ENCODE results near the gene SETD6. TPM values are rescaled to one million over a fixed set of nuclear protein-coding genes. Genes with fewer than 3 reads are reported as not detected.

SETD6 gene
- total and polyA plus RNA-seq, 2 of the 8 experiments (the other 6 are each of a cell fraction or from before 2014, with no cell fraction given): 25.3 to 40.5 TPM

DNA sequence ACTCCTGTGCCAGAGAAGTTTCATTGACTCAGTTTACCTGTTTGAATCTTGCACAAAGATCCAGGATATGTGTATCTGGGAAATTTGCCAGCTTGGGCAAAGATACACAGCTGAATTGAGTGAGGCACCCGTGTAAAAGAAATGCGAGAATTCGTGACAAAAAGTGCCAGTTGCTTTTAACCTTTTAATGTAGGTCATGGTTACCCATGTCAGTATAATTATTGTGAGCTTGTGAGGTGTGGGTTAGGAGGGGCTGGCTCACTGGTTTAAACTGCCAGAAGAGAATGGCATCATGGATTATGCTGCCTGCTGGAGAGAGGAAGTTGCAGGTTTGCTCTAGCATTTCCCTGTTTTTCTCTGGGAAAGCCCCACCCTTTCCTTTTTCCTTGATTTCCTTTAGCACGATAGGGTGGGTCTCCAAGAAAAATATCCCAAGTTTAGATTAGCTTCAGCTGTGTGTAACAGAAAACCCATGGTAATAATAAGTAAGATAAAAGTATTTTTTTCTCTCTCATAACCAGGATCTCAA, 40.2 kb upstream of the SETD6 start:
- Histone ChIP-seq H2BK12ac (ENCODE audit: low read depth, low read length) (no peak overlapping the region), H3K14ac (ENCODE audit: insufficient read length) (no peak overlapping the region), H3K23me2 (ENCODE audit: low read depth, low read length) (no peaks in the 10 kb centered on the region), H2BK5ac (ENCODE audit: low read depth, low read length) (no peak overlapping the region), H3K36me3 (ENCODE audit: control insufficient read depth in 2 of 4, insufficient read depth in 4 of 4, low read length in 3 of 4) (no peaks in the 10 kb centered on the region), H3K4me1 (replicated peaks in 1 of 4; ENCODE audit: control insufficient read depth in 3 of 4, insufficient read depth in 4 of 4, low read length in 3 of 4) (peaks cover 7 to 12% (median 10%) of the 10 kb centered on the region in 4 experiments; a peak in 5 of 7 replicates), H2BK20ac (ENCODE audit: low read length) (no peak overlapping the region), H2BK120ac (replicated peaks; ENCODE audit: low read depth, low read length) (no peak overlapping the region), H3K27ac (ENCODE audit: low read depth, low read length) (no peak overlapping the region), H4K20me1 (replicated peaks in 1 of 2; ENCODE audit: control insufficient read depth in 1 of 2, insufficient read depth in 2 of 2, low read length in 2 of 2) (no peaks in the 10 kb centered on the region), H3K18ac (ENCODE audit: extremely low read depth, low read length) (no peak overlapping the region), H3K4me2 (ENCODE audit: insufficient read depth in 1 of 2, low read depth in 2 of 2, low read length in 2 of 2) (no peak overlapping the region), H3K4ac (replicated peaks; ENCODE audit: insufficient read length, low read depth, low read length) (no peak overlapping the region), H2AFZ (ENCODE audit: low read length) (no peak overlapping the region), H3K9ac (replicated peaks in 1 of 4; ENCODE audit: extremely low read depth in 1 of 4, low read depth in 3 of 4, low read length in 3 of 4) (no peak overlapping the region), H4K91ac (replicated peaks; ENCODE audit: insufficient read length, low read length) (no peak overlapping the region), H3K27me3 (replicated peaks in 1 of 4; ENCODE audit: control insufficient read depth in 3 of 4, extremely low read depth in 1 of 4, insufficient read depth in 3 of 4, low read length in 3 of 4) (no peaks in the 10 kb centered on the region), H3K79me1 (ENCODE audit: low read depth, low read length) (no peaks in the 10 kb centered on the region), H3K4me3 (ENCODE audit: extremely low read depth in 1 of 4, insufficient read depth in 2 of 4, low read depth in 3 of 4, low read length in 4 of 4) (no peak overlapping the region), H3K23ac (ENCODE audit: insufficient read length) (no peak overlapping the region), H2BK15ac (ENCODE audit: low read length) (no peak overlapping the region), H3K56ac (replicated peaks; ENCODE audit: insufficient read length, low read depth, low read length) (no peak overlapping the region), H2AK5ac (ENCODE audit: low read depth, low read length) (no peak overlapping the region), H4K5ac (ENCODE audit: insufficient read length, low read depth, low read length) (no peak overlapping the region), H3K79me2 (ENCODE audit: control insufficient read depth in 1 of 2, insufficient read depth in 2 of 2, low read length in 2 of 2) (no peaks in the 10 kb centered on the region), H3K9me3 (ENCODE audit: insufficient read depth in 2 of 2, low read depth in 1 of 2, low read length in 1 of 2) (no peaks in the 10 kb centered on the region), H4K8ac (ENCODE audit: extremely low read depth, insufficient read depth, low read length) (no peak overlapping the region)
- FAIRE-seq (no peak), DNase-seq (ENCODE audit: low read depth in 1 of 2, low spot score in 2 of 2) (no peak)
- POLR2A ChIA-PET (ENCODE audit: partially characterized antibody): interaction anchor here (0.8 kb wide), 1 partner anchor 24 kb away, joined by 3 read pairs; no protein-coding TSS in a partner anchor
- CTCF ChIA-PET (ENCODE audit: partially characterized antibody): interaction anchor here (0.9 to 1.8 kb wide), 2 partner anchors 14 to 139 kb away, joined by 4 read pairs; no protein-coding TSS in a partner anchor
- no peak for TF ChIP-seq POU5F1 (IDR thresholded peaks at IDR 0.05; ENCODE audit: low read depth, low read length)
- no peak for TF ChIP-seq PHF8 (conservative IDR thresholded peaks at IDR 0.05; ENCODE audit: low read depth, low read length)
- no peak for TF ChIP-seq CEBPB (IDR thresholded peaks at IDR 0.05; ENCODE audit: low read depth, low read length)
- WGBS, 2 experiments (ENCODE audit: extremely low coverage in 1 of 2, insufficient coverage in 1 of 2, insufficient read length in 1 of 2, insufficient replicate concordance in 2 of 2, low coverage in 1 of 2, low lambda C conversion rate in 2 of 2, missing lambda C conversion rate in 1 of 2): 87% methylated on average over 4 of the region's 4 CpGs; no CpG with 5 or more reads in 1 of the 2 experiments
